GM19324 (cell line): ENCODE measurements around the gene CILP2.

ENCODE experiments used
- ATAC-seq: cut with Tn5 transposase; IDR thresholded peaks from one replicate; pipeline ENCODE4 v1.9.1; 2021; ENCODE audit warnings: mild to moderate bottlenecking, moderate library complexity; ENCODE audit not compliant: unreplicated experiment, low FRiP score

The CILP2 gene

DNA sequence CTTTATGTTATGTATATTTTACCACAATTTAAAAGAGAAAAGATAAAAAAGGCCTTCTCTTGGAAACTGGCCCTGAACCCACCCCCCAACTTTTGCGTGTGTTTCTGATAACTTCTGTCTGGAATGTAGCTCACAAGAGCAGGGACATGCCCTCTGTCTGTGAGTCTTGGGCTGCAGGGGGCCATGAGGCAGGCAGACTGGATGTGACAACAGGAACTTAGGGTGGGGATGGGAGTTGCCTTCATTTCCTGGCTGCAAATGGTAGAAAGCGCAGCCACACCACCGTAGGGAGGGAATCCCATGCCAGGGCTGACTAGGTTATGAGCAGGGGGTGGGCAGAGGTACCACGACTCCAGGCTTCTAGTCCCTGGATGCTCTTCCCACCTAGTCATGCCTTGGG is 21.9 kb downstream of the CILP2 start:
- ATAC-seq = no peak

DNA sequence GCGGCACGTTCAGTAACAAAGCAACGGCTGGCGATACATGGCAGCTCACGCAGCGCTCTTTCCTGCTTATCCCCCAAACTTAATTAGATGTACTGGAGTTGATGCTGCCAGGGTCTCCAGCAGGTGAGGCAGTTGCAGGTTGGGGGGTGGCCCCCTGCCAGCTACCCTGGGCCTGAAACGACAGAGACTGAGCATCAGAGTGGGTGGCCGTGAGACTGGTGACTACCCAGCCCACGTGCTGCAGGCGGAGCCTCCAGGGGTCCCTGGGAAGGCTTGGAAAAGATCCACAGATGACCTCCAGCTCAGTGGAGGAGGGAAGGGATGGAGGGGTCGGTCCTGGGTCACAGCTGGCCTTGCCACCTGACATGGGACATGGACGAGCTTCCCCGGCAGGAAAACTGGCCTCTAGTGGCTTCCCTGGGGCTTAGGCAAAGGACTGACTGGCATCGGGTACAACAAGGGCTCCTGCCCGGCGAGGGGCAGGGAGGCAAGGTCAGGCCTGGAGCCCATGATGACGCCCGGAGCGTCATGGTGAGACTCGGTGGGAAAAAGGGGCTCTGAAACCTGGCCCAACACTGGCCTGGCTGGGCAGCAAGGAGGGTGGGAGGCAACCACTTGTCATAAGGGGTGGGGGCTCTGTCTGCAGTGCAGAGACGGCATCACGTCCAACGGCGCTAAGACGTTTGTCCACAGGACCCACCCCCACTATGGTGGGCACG is 24.0 kb downstream of the CILP2 start:
- ATAC-seq = no peak

DNA sequence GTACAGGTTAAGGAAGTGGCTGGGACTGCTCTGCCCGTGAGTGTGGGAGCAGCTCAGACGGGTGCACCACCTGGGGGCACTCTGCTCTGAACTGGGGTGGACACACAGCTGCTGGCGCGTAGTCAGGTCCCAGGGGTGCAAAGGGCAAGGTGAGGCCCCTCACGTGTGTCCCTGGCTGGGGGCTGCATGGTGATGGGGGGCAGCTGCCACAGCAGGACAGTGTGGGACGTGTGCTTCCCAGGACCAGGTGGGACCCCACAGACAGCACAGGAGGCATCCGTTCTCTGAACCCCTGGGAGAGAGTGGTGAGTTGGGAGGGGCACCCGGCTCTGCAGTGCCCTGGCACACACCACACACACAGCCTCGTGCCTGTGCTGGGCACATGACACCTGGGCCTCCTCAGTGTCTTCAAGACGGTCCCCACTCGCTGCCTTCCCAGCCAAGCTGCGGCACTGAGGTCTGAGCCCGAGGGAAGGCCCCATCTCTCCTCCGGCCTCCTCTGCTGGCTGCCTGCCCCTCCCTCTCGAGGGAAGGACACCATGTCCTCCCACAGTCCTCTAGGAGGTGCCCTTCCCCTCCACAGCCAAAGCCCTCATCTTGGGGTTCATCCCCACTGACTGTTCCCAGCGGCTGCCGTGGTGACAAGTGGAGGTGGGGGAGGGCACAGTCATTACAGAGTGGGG is 24.7 kb downstream of the CILP2 start:
- ATAC-seq = no peak

DNA sequence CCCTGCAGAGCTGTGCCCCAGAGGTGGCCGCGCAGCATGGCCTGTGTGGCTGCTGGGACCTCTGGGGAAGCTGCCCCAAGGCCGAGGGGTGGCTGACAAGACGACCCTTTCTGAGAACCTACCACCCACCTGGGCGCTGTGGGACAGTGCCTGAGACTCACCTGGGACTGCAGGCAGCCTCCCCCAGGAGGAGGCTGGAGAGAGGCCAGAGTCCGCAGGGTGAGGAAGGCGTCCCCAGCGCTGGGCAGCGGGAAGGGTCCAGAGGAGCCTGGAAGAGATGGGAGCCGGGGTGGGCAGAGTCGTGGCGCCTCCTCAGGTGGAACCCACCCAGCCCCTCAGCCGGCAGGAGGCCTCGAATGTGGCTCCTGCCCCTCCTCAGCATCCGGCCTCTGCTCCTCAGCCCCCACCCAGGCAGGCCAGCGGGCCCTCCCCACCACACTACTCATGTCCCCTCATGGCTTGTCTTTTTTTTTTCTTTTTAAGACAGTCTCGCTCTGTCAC is 25.3 kb downstream of the CILP2 start:
- no peak for ATAC-seq

DNA sequence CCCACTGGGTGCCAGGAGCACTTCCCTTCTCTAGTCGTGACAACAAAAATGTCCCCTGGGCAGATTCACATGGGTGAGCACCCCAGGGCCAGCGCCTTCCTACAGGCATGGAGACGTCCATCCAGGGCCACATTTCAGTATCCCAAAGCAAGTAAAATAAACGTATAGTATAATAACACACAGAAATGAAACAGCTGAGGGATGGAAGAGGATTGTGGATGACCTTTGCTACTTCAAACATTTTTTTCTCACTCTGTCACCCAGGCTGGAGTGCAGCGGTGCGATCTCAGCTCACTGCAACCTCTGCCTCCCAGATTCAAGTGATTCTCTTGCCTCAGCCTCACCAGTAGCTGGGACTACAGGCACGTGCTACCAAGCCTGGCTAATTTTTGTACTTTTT is 28.2 kb downstream of the CILP2 start:
- ATAC-seq = no peak

DNA sequence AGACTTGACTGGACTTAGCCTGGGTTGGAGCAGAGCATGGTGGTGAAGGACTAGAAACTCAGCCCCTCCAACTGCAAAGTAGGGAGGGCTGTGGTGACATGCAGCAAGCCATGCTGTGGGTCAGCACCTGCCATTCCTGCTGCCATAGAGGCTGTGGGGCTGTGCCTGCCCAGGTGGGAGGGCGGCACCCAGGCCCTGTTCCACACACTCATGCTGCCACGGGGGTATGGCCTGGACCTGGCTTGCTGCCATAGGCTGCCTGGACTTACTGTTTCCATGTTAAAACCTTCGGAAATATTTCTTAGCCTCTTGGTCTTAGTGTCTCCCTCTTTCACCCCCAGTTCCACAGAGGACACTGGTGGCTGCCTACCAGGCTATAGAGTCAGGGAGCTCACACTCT is 29.3 kb downstream of the CILP2 start:
- ATAC-seq = no peak

DNA sequence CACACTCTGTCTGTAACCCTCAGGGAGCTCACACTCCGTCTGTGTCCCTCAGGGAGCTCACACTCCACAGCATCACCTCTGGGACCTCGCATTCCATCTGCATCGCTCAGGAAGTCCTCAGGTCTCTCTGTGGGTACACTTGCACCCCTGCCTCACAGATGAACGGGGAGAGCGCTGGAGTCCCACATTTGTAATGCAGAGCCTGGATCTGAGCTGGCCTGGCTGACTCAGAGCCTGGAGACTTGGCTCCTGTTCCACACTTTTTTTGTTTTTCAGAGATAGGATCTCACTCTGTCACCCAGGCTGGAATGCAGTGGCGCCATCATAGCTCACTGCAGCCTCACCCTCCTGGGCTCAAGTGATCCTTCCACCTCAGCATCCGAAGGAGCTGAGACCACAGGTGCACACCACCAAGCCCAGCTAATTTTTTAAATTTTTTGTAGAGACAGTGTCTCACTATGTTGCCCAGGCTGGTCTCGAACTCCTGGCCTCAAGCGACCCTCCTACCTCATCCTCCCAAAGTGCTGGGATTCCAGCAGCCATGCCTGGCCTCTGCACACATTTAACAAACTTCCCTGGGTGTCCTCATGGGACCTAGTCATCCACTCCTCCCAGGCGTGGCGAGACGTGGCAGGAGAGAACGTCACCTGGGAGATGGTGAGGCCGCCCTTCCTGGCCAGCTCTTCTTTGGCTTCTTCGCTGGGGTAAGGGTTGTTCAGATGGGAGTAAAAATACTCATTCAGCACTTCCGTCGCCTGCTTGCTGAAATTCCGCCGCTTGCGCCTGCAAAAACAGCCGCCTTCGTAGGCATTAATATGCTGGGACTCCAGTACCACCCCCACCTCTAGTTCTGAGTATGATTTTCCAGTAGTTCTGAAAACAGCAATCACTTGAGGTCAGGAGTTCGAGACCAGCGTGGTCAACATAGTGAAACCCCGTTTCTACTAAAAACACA is 31.0 kb downstream of the CILP2 start:
- ATAC-seq = no peak

DNA sequence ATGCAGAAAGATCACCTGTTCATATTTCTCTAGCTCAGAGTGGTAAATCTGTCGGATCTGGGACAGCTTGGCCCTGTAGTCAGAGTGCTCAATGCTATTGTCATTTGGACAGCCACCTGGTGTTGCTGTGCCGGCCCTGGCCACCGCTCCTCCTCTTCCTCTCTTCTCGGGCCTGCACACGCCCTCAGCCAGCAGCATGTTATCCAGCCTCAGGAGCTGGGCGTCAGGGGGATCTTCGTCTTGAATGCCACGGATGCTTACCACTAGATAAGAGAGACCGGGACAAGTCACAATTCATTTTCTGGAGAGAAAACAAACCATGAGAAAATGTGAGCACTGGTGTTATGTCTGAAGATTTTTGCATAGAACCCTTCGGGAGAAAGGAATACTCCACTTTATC is 32.5 kb downstream of the CILP2 start:
- no peak for ATAC-seq

DNA sequence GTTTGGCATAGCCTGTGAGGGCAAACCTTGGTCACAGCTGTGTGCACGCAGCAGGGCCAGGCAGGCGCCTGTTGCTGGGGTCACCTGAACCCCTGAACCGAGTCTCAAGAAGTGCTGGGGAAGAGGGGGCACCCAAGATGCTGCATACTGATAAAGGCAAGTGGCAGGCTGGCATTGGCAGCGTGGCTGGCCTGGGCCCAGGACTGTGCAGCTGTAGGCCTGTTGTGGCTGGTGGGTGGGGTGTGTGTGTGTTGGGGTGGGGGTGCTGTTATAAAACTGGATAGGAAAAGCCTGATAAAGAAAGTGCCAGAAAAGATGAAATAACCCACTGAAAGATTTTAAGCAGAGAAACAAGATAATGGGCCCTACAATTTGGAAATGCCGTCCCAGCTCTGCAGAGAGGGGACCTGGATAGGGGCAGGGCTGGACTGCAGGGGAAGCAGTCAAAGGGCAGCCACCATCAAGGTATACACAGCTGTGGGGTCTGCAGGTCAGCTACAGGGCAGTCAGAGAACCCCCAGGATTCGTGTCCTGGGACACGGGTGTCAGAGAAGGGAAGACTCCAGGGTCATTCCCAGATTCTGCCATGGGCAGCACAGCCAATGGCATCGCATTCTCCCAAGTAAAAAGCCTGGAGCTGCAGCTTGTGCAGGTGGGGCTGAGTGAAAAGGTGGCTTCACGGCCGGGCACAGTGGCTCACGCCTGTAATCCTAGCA is 33.2 kb downstream of the CILP2 start:
- ATAC-seq = no peak

DNA sequence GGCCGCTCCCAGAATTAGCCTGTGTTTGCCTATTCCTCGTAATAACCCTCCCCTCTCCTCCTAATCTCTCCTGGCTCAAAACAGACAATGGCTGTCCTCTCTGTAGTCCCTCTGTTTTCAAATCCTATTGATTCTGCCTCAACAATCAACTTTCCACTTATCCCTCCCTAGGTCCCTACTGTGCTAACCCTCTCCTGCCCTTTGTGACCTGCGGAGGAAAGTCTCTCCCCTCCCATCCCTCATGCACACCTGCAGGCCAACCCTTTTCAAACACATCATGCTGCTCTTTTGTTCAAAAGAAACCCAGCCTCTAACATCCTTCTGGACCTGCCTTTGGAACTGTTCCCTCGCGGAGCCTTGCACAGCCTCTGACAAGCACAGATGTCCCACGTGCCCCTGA is 37.3 kb downstream of the CILP2 start:
- no peak for ATAC-seq

DNA sequence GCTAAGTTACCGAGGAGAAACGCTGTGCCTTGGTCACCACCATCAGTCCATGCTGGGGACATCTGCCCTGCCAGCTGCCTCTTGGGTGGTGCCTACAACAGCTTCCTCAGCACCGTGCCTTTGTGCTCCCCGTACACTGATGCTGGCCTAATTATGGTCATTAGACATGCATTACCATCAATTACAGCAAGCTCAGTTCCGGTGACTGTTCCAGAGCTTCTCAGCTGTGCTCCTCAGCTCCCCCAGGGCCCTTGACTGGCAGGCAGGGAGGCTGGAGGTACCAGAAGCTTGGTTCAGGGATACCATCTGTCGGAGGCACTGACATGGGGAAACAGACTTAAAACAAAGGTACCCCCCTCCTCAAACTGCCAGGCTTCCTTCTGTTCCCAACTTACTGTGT is 40.2 kb downstream of the CILP2 start:
- no peak for ATAC-seq

DNA sequence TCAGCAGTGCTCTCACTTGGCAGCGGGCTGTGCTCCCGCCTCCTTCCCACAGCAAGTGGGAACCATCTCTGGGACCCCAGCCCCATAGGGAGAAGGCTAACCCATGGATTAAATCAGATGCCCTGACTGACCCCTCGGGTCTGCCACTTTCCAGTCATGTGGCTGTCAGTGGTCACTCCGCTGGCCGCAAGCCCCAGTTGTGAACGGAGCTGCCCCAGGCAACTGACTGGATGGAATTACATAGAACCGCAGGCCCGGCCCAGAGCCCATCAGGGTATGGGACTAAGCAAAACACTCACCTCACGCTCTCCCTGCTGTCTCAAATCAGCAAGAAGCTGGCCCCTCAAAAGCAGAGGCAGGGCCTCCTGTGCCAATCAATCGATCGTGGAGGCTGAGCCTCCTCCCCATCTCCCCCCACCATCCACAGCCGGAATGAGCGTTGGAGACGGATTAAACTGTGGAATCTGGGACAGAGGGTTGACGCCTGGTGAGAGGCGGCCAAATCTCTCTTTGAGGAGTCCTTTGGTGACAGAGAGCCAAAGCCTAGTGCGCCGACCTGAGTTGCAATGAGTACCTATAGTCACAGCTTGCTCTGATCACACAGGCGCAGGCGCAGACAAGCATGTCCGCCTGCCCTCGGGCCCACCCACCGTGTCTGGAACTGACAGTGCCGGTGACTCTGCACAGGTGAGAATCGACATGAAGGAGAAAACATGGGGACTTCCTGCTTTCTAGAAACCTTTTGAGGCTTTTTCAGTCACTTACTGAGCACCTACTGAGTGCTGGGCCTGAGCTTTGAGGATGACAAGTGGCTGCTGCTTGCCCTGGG is 41.7 kb downstream of the CILP2 start:
- ATAC-seq = no peak

DNA sequence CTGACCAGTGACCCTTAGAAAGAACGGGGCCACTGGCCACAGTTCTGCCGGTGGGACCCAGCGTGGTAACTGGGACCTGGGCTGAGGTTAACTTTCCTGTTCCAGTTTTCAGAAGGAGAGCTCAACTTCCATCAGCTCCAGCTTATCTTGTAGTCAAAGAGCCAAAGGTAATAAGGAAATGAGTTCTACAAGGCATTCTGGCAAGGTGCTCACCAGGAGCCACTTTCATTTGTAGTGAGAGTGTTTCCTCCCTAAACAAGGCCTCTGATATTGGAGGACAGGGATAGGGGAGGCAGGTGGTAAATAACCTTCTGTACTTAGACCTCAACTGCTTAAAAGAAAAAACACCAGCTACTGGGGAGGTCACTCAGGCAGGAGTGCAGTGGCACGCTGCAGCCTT is 42.4 kb downstream of the CILP2 start:
- ATAC-seq = no peak

DNA sequence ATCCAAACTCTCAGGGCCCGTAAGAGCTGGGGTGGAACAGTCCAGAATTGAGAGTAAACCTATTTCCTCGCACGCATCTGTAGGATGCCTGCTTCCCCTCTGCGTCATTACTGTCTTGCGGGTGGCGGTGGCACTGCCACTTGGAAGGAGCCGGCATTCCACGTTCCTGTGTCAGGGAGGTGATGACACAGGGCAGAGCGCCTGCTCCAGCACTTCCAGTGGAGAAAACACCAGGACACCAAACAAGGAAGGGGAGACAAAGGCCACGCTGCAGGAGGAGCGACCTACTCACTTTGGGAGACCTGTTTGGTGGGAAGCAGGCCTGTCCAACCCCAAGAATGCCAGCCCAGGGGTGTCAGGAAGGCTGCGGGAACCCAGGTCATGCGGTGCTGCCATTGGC is 43.3 kb downstream of the CILP2 start:
- ATAC-seq = no peak

DNA sequence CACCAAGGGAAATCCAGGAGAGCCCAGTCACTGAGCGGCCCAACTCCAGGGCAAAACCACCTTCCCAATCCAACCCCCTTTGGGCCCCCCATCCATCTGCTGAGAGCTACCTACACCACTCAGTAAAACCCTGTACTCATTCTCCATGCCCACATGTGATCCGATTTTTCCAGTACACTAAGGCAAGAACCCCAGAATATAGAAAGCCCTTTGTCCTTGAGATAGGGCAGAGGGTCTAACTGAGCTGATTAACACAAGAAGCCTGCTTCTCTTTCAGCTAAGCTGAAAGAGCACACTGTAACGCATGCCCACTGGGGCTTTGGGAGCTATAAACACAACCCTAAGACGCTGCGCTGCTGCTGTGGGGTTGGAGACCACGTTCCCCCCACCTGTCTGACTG is 44.4 kb downstream of the CILP2 start:
- ATAC-seq = no peak

DNA sequence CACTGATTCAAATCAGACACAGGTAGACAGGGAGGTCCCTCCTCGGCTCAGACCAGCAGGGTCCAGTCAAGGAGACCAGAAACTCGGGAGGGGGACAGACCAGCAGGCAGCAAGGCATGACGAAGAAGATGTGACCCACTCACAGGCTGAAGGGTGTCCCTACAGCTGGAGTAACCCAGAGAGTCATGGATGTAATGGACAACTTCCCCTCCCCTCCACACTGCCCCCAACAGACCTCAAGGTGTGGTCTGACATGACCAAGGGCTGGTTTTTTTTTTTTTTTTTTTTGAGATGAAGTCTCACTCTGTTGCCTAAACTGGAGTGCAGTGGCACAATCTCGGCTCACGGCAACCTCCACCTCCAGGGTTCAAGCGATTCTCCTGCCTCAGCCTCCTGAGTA is 46.3 kb downstream of the CILP2 start:
- no peak for ATAC-seq

DNA sequence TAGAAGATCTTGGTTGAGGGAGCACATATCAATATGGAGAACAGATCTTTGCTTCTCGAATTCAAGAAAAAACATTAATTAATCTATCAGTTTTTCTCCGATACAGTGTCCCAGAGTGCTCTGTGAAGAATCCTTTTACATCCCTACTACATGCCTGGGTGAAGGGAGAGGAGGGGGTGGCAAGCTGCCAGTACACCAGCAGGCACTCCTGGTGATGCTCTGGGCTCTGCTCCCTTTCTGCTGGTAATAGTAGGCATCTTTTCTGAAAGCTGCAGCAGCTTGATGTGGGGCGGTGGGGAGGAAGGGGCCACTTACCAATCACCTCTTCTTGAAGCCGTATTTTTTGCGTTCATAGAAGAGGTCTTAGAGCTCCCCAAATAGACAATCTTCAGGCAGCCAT is 49.7 kb downstream of the CILP2 start:
- no peak for ATAC-seq

DNA sequence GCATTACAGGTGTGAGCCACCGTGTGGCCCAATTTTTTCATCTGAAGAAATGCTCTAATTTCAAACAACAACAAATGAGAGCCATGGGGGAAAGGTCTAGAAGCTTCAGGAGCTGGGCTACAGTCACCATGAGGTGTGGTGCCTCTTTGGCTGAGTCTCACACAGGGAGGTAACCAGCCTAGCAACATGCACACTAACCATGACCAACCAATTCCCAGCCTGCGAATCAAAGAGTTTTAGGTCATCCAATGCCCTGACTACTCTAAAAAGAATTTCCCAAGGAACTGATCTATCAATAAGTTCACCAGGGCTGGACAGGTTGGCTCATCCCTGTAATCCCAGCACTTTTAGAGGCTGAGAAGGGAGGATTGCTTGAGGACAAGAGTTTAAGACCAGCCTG is 50.5 kb downstream of the CILP2 start:
- no peak for ATAC-seq

DNA sequence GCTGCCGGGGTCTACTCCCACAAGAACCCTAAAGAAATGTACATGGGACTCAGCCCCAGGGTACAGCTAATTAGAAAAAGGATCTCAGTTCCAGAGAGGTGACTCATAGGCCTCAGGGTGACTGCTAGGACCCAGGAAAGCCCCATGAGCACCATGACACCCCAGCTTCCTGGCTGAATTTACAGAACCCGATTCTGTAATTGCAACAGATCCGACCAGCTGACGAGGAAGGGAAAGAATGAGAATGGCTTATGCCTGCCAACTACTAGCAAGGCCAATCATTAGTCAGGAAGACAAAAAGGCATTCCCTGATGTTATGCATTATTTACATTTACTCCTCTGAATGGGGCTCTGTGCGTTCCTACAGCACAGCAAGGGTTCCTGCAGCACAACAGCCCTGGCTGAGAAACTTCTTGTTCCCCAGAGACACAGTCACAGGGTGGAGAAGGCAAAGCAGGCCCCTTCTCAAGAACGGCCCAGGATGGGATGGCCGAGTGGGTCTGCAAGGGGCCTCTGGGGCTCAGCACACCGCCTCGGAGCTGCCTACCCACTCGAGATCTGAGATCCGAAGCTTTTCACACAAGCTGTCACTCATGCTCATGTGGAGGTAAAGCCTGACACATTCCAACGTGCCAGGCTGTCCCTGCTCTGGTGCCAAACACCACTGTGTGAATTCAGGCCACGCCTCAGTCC is 53.2 kb downstream of the CILP2 start:
- ATAC-seq = no peak
